ENCODE measurements around the gene ZNF565. TPM values are rescaled to one million over a fixed set of nuclear protein-coding genes. Genes with fewer than 3 reads are reported as not detected.
A peak's percentile ranks its signal among the peaks of the same experiment; 100 is the strongest.

ZNF565 gene
- total RNA-seq, 1 experiment from 2014 or later = 3.0 TPM

DNA sequence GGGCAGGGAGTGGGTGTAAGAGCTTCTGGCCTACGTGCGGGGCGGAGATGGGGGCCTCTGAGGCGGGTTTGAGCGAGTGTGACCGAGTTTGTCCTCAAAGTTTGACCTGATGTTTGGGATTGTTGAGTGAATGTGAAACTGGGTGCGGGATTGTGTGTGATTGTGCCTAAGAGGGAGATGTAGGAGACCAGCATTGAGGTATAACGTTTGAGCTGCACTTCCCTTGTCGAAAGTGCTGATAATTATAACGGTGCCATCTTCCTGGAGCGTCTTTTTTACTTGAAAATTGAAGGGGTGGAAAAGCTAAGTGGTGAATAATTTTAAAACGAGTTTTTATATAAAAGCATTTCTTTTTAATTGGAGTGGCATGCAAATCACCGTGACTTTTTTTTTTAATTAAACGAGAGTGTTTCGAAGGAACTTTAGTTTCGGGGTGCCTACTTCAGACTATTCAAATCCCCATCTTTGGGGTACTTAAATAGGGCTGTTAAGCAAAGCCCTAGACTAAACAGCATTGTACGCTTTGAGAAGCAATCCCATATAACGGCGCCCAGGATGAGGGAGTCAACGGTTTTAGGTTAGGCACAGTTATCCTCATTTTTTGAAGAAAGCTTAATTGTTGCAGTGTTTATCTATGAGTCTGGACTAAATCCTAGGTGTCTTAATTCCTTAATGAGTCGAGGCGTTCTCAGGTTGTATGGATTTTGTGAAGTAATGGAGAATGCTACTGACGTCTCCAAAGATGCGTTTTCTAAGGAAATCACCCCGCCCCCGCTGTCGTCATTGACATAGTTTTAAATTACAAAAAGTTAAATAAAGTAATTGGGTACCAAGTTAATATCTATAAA, 1.0 kb upstream of the ZNF565 start:
- H3K36me3 ChIP-seq (ENCODE audit: low read depth, low read length) = peaks cover 10% of the 10 kb centered on the region; the same call in 1 of the 2 replicates
- peak; percentile 3 for DNase-seq
- no peaks in the 10 kb centered on the region for H3K9me2 ChIP-seq (replicated peaks; ENCODE audit: low read length)
- H3K9ac ChIP-seq (ENCODE audit: low read length) = peak overlapping the region; percentile 99
- H3K9me3 ChIP-seq (ENCODE audit: low read length) = no peaks in the 10 kb centered on the region
- peaks cover 9% of the 10 kb centered on the region for H3K4me1 ChIP-seq (ENCODE audit: insufficient read depth, low read length)
- no peak for ATAC-seq
- 0 out of 2 replicates have a peak, but pooled peaks cover 5% of the 10 kb centered on the region for H4K20me1 ChIP-seq (ENCODE audit: low read length)
- no peaks in the 10 kb centered on the region for H3K27me3 ChIP-seq (ENCODE audit: low read length)
- peak overlapping the region; percentile 73 for H3K27ac ChIP-seq (ENCODE audit: low read length)
- CTCF ChIA-PET = no interaction called here
- BruUV-seq (replicated peaks) = TSS peak; percentile 89
- H3K79me2 ChIP-seq (ENCODE audit: low read length) = peaks cover 60% of the 10 kb centered on the region
- peak overlapping the region; percentile 99 for H2AFZ ChIP-seq (ENCODE audit: low read length)
- peak overlapping the region; percentile 78 for H3K4me3 ChIP-seq (ENCODE audit: low read length)
- intact Hi-C loops (cut with micrococcal nuclease) = loop anchor here (10.0 kb wide), 1 partner anchor 469 kb away; the partner anchor contains the start of gene ZNF567
- TF ChIP-seq, protein P1, sequence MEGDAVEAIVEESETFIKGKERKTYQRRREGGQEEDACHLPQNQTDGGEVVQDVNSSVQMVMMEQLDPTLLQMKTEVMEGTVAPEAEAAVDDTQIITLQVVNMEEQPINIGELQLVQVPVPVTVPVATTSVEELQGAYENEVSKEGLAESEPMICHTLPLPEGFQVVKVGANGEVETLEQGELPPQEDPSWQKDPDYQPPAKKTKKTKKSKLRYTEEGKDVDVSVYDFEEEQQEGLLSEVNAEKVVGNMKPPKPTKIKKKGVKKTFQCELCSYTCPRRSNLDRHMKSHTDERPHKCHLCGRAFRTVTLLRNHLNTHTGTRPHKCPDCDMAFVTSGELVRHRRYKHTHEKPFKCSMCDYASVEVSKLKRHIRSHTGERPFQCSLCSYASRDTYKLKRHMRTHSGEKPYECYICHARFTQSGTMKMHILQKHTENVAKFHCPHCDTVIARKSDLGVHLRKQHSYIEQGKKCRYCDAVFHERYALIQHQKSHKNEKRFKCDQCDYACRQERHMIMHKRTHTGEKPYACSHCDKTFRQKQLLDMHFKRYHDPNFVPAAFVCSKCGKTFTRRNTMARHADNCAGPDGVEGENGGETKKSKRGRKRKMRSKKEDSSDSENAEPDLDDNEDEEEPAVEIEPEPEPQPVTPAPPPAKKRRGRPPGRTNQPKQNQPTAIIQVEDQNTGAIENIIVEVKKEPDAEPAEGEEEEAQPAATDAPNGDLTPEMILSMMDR (conservative IDR thresholded peaks at IDR 0.05; ENCODE audit: low read depth, low read length) = no peak
- TF ChIP-seq EZH2phosphoT487 (IDR thresholded peaks at IDR 0.05; ENCODE audit: borderline replicate concordance, low read length) (no peak), EZH2 (IDR thresholded peaks at IDR 0.05; ENCODE audit: low read length, unreplicated experiment) (no peak)
- POLR2A ChIA-PET (ENCODE audit: unreplicated experiment) = no interaction called here
- H3K4me2 ChIP-seq (ENCODE audit: low read length) = peak overlapping the region; percentile 98
- no peaks in the 10 kb centered on the region for H3F3A ChIP-seq (ENCODE audit: low read length, unreplicated experiment)

GRCh38 chr19:36212895-36213294, 1.6 kb downstream of the ZNF565 start:
- Histone ChIP-seq H3K4me2 (ENCODE audit: low read length) (no peak overlapping the region), H3K4me1 (ENCODE audit: insufficient read depth, low read length) (peaks cover 9% of the 10 kb centered on the region), H2AFZ (ENCODE audit: low read length) (no peak overlapping the region), H3F3A (ENCODE audit: low read length, unreplicated experiment) (no peaks in the 10 kb centered on the region), H3K27ac (ENCODE audit: low read length) (no peak overlapping the region), H3K36me3 (ENCODE audit: low read depth, low read length) (peaks cover 3% of the 10 kb centered on the region; the same call in 1 of the 2 replicates), H3K9me3 (ENCODE audit: low read length) (no peaks in the 10 kb centered on the region), H3K79me2 (ENCODE audit: low read length) (peaks cover 37% of the 10 kb centered on the region), H3K4me3 (ENCODE audit: low read length) (no peak overlapping the region), H3K9me2 (replicated peaks; ENCODE audit: low read length) (no peaks in the 10 kb centered on the region), H4K20me1 (ENCODE audit: low read length) (no peaks in the 10 kb centered on the region), H3K9ac (ENCODE audit: low read length) (no peak overlapping the region), H3K27me3 (ENCODE audit: low read length) (no peaks in the 10 kb centered on the region)
- TF ChIP-seq, protein P1 (conservative IDR thresholded peaks at IDR 0.05; ENCODE audit: low read depth, low read length) = no peak
- no peak for TF ChIP-seq EZH2phosphoT487 (IDR thresholded peaks at IDR 0.05; ENCODE audit: borderline replicate concordance, low read length)
- TF ChIP-seq EZH2 (IDR thresholded peaks at IDR 0.05; ENCODE audit: low read length, unreplicated experiment) = no peak
- ChIA-PET CTCF (no interaction called here), POLR2A (ENCODE audit: unreplicated experiment) (no interaction called here)
- intact Hi-C loops (cut with micrococcal nuclease) = loop anchor here (10.0 kb wide), 1 partner anchor 472 kb away; the partner anchor contains the start of gene ZNF567
- DNase-seq = no peak
- BruUV-seq (replicated peaks) = no TSS peak
- no peak for ATAC-seq

- TF ChIP-seq EZH2phosphoT487 (IDR thresholded peaks at IDR 0.05; ENCODE audit: borderline replicate concordance, low read length) (no peak), EZH2 (IDR thresholded peaks at IDR 0.05; ENCODE audit: low read length, unreplicated experiment) (no peak)
- TF ChIP-seq, protein P1 (conservative IDR thresholded peaks at IDR 0.05; ENCODE audit: low read depth, low read length) = no peak
- ATAC-seq (no peak), DNase-seq (no peak)
- intact Hi-C loops (cut with micrococcal nuclease) = loop anchor here (10.0 kb wide), 1 partner anchor 474 kb away; the partner anchor contains the start of gene ZNF567
- ChIA-PET CTCF (no interaction called here), POLR2A (ENCODE audit: unreplicated experiment) (no interaction called here)
- Histone ChIP-seq H3K27me3 (ENCODE audit: low read length) (no peaks in the 10 kb centered on the region), H3K4me3 (ENCODE audit: low read length) (no peak overlapping the region), H3K9me2 (replicated peaks; ENCODE audit: low read length) (no peaks in the 10 kb centered on the region), H3K4me1 (ENCODE audit: insufficient read depth, low read length) (peaks cover 5% of the 10 kb centered on the region), H3K79me2 (ENCODE audit: low read length) (peaks cover 13% of the 10 kb centered on the region), H3K4me2 (ENCODE audit: low read length) (no peak overlapping the region), H3K9me3 (ENCODE audit: low read length) (no peaks in the 10 kb centered on the region), H3F3A (ENCODE audit: low read length, unreplicated experiment) (no peaks in the 10 kb centered on the region), H3K27ac (ENCODE audit: low read length) (no peak overlapping the region), H3K36me3 (ENCODE audit: low read depth, low read length) (no peaks in the 10 kb centered on the region), H3K9ac (ENCODE audit: low read length) (no peak overlapping the region), H2AFZ (ENCODE audit: low read length) (no peak overlapping the region), H4K20me1 (ENCODE audit: low read length) (no peaks in the 10 kb centered on the region)
- BruUV-seq (replicated peaks) = no TSS peak
These were observed 4.0 kb downstream of the ZNF565 start for GRCh38 chr19:36210497-36210896.

Measured in PC-3 (cell line).